Caco-2 (cell line): Measurements from ENCODE around the gene ZNF254. TPM values are rescaled to one million over a fixed set of nuclear protein-coding genes. Genes with fewer than 3 reads are reported as not detected.

ENCODE experiments used
- BruUV-seq: library from RNA; stranded (reverse); fragments of 400-500 nt; replicated peaks from 2 replicates; lab custom pipeline; 2021; lab: Mats Ljungman, UMichigan
- CTCF ChIA-PET: fragments of 300-600 bp; sonication (Branson Sonifier 250); formaldehyde crosslinking; loops from one replicate; lab custom pipeline; 2022; ENCODE audit warnings: antibody characterized with exemption; lab: Charles Lee
- POLR2A ChIA-PET: fragments of 300-600 bp; sonication (Branson Sonifier 250); formaldehyde crosslinking; loops from one replicate; lab custom pipeline; 2022; ENCODE audit warnings: antibody characterized with exemption; lab: Charles Lee
- DNase-seq, 2 experiments: peaks; one replicate each; pipeline versions ENCODE4 v3.0.0 to v3.0.0-alpha.2; 2020 to 2022
- H3K27me3 ChIP-seq: replicated peaks from 2 replicates; pipeline ENCODE4 v1.6.0; 2011; ENCODE audit warnings: low read length; ENCODE audit not compliant: control insufficient read depth, insufficient read depth
- H3K36me3 ChIP-seq: 2 replicates; pipeline ENCODE4 v1.5.1; 2011; ENCODE audit warnings: low read length; ENCODE audit not compliant: control insufficient read depth, insufficient read depth
- H3K4me1 ChIP-seq: fragments of 250-450 bp; sonication (Bioruptor Pico); 2 replicates; pipeline ENCODE4 v1.5.1; 2020; ENCODE audit warnings: mild to moderate bottlenecking
- H3K4me3 ChIP-seq: 2 replicates; pipeline ENCODE4 v1.5.1; 2011; ENCODE audit warnings: low read depth, mild to moderate bottlenecking, control low read depth, low read length
- H3K9me3 ChIP-seq: fragments of 250-450 bp; sonication (Bioruptor Pico); 2 replicates; pipeline ENCODE4 v1.5.1; 2020; ENCODE audit warnings: mild to moderate bottlenecking, moderate library complexity
- H3K27ac Mint-ChIP-seq: one replicate; pipeline ENCODE4 v1.8.0; 2022; ENCODE audit warnings: mixed read lengths; ENCODE audit not compliant: unreplicated experiment
- H3K27me3 Mint-ChIP-seq: one replicate; pipeline ENCODE4 v1.8.0; 2022; ENCODE audit warnings: mixed read lengths; ENCODE audit not compliant: insufficient read depth, unreplicated experiment
- H3K36me3 Mint-ChIP-seq: one replicate; pipeline ENCODE4 v1.8.0; 2022; ENCODE audit warnings: mild to moderate bottlenecking, mixed read lengths; ENCODE audit not compliant: insufficient read depth, unreplicated experiment
- H3K4me1 Mint-ChIP-seq: one replicate; pipeline ENCODE4 v1.8.0; 2022; ENCODE audit warnings: low read depth, mixed read lengths; ENCODE audit not compliant: unreplicated experiment
- H3K4me3 Mint-ChIP-seq: one replicate; pipeline ENCODE4 v1.8.0; 2022; ENCODE audit warnings: mild to moderate bottlenecking, moderate library complexity, mixed read lengths; ENCODE audit not compliant: unreplicated experiment
- H3K9me3 Mint-ChIP-seq: one replicate; pipeline ENCODE4 v1.8.0; 2022; ENCODE audit warnings: mixed read lengths; ENCODE audit not compliant: unreplicated experiment
- intact Hi-C: fragments of 100-400 bp; cut with micrococcal nuclease; formaldehyde crosslinking; loops from one replicate; pipeline ENCODE4 v1.10.0; 2022; ENCODE audit not compliant: unreplicated experiment
- total RNA-seq: library from RNA; stranded (reverse); gene quantifications from 2 replicates; pipeline ENCODE4 v1.2.3, GENCODE V29; 2022
- TF ChIP-seq, protein P1 (sequence below), 2 experiments: fragments of 200-600 bp in 1 of 2; IDR thresholded peaks; 1 replicate in 1 of 2; 2 replicates in 1 of 2; pipeline versions ENCODE4 v1.5.1 to v1.8.0; 2011 to 2022; ENCODE audit warnings: antibody characterized with exemption in 1 of 2, control low read depth in 1 of 2, inconsistent platforms in 1 of 2, low read depth in 1 of 2, low read length in 1 of 2, mild to moderate bottlenecking in 1 of 2, moderate library complexity in 1 of 2; ENCODE audit not compliant: insufficient read depth in 1 of 2, severe bottlenecking in 1 of 2, unreplicated experiment in 1 of 2

ZNF254 gene
- total RNA-seq, 1 experiment from 2014 or later, result 16.5 TPM

DNA sequence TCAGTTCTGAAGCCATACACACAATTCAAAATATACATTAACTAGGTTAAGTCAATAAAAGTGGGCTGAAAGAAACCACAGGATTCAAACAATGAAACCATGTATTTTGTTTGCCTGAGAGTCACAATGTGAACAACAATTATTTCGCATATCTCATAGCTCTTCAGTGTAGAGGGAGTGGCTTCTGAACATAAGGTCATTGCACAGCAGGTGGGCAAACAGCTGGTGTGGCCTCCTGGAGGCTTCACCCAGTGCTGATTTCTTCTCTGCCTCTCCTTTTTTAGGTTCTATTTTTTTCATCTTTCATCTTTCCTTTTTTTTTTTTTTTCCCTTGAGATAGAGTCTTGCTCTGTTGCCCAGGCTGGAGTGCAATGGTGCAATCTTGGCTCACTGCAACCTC lies 40.4 kb upstream of the ZNF254 start:
- ChIA-PET POLR2A (no interaction called here), CTCF (no interaction called here)
- Histone ChIP-seq H3K4me3 (no peak overlapping the region), H3K27me3 (no peaks in the 10 kb centered on the region), H3K9me3 (no peaks in the 10 kb centered on the region), H3K4me1 (no peaks in the 10 kb centered on the region), H3K36me3 (peaks cover 4% of the 10 kb centered on the region)
- no peaks in the 10 kb centered on the region for H3K4me1 Mint-ChIP-seq
- H3K27me3 Mint-ChIP-seq, result no peaks in the 10 kb centered on the region
- H3K4me3 Mint-ChIP-seq, result no peak overlapping the region
- DNase-seq, result no peak
- TF ChIP-seq, protein P1, sequence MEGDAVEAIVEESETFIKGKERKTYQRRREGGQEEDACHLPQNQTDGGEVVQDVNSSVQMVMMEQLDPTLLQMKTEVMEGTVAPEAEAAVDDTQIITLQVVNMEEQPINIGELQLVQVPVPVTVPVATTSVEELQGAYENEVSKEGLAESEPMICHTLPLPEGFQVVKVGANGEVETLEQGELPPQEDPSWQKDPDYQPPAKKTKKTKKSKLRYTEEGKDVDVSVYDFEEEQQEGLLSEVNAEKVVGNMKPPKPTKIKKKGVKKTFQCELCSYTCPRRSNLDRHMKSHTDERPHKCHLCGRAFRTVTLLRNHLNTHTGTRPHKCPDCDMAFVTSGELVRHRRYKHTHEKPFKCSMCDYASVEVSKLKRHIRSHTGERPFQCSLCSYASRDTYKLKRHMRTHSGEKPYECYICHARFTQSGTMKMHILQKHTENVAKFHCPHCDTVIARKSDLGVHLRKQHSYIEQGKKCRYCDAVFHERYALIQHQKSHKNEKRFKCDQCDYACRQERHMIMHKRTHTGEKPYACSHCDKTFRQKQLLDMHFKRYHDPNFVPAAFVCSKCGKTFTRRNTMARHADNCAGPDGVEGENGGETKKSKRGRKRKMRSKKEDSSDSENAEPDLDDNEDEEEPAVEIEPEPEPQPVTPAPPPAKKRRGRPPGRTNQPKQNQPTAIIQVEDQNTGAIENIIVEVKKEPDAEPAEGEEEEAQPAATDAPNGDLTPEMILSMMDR (IDR thresholded peaks at IDR 0.05; ENCODE audit: insufficient read depth in 1 of 2, low read depth in 1 of 2, low read length in 1 of 2, severe bottlenecking in 1 of 2, unreplicated experiment in 1 of 2), result no peak
- peaks cover 82% of the 10 kb centered on the region for H3K36me3 Mint-ChIP-seq
- no peak overlapping the region for H3K27ac Mint-ChIP-seq
- intact Hi-C loops, result no loop called here
- H3K9me3 Mint-ChIP-seq, result peaks cover 11% of the 10 kb centered on the region
- BruUV-seq, result no TSS peak

DNA sequence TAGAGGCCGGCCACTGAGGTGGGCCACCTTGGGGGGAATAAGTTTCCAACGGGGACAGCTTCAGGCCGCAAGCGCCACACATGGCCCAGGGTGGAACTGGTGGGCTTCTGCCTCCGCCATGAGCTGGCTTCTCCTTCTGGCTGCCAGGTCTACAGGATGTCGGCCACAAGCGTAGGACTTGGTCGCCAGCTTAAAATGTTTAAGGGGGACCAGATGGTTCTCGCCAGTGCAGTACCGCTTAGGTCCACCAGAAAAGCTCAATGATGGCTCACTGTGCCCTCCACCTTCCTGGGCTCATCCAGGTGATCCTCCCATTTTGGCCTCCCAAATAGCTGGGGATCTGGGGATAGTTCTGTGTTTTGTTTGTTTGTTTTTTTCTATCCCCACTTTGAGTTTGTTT lies 38.7 kb upstream of the ZNF254 start:
- ChIA-PET CTCF (no interaction called here), POLR2A (no interaction called here)
- no peaks in the 10 kb centered on the region for H3K4me1 ChIP-seq
- no peaks in the 10 kb centered on the region for H3K9me3 ChIP-seq
- Mint-ChIP-seq H3K27me3 (no peaks in the 10 kb centered on the region), H3K36me3 (peaks cover 92% of the 10 kb centered on the region), H3K4me3 (no peak overlapping the region), H3K9me3 (peaks cover 11% of the 10 kb centered on the region), H3K4me1 (no peaks in the 10 kb centered on the region), H3K27ac (no peak overlapping the region)
- no TSS peak for BruUV-seq
- TF ChIP-seq, protein P1 (IDR thresholded peaks at IDR 0.05; ENCODE audit: insufficient read depth in 1 of 2, low read depth in 1 of 2, low read length in 1 of 2, severe bottlenecking in 1 of 2, unreplicated experiment in 1 of 2), result no peak
- no peak for DNase-seq
- H3K36me3 ChIP-seq, result peaks cover 4% of the 10 kb centered on the region
- no peak overlapping the region for H3K4me3 ChIP-seq
- no peaks in the 10 kb centered on the region for H3K27me3 ChIP-seq
- intact Hi-C loops, result no loop called here

DNA sequence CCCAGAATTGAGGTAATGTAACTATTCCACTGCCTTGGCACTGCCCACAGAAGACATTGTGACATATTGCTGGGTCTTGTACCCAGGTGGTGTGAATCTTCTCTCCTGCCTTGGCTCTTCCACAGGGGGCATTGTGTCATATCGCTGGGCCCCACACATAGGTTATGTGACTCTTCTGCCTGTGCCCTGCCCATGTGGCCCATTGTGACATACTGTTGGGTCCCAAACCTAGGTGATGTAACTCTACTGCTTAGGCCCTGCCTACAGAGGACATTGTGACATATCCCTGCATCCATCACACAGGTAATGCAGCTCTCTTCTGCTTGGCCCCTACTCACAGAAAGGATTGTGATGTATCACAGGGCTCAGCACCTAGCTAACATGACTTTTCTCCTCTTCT lies 37.5 kb upstream of the ZNF254 start:
- CTCF ChIA-PET, result no interaction called here
- intact Hi-C loops, result no loop called here
- peaks cover 90% of the 10 kb centered on the region for H3K36me3 Mint-ChIP-seq
- H3K27me3 Mint-ChIP-seq, result no peaks in the 10 kb centered on the region
- no TSS peak for BruUV-seq
- POLR2A ChIA-PET, result no interaction called here
- H3K27me3 ChIP-seq, result no peaks in the 10 kb centered on the region
- TF ChIP-seq, protein P1 (IDR thresholded peaks at IDR 0.05; ENCODE audit: insufficient read depth in 1 of 2, low read depth in 1 of 2, low read length in 1 of 2, severe bottlenecking in 1 of 2, unreplicated experiment in 1 of 2), result no peak
- H3K4me1 Mint-ChIP-seq, result no peaks in the 10 kb centered on the region
- no peak overlapping the region for H3K4me3 ChIP-seq
- no peaks in the 10 kb centered on the region for H3K4me1 ChIP-seq
- H3K9me3 ChIP-seq, result no peaks in the 10 kb centered on the region
- DNase-seq, result no peak
- H3K27ac Mint-ChIP-seq, result no peak overlapping the region
- H3K9me3 Mint-ChIP-seq, result peaks cover 11% of the 10 kb centered on the region
- peaks cover 4% of the 10 kb centered on the region for H3K36me3 ChIP-seq
- H3K4me3 Mint-ChIP-seq, result no peak overlapping the region
